Kidney epithelial cell (primary cell): Measurements from ENCODE around the gene EXT2. TPM values are rescaled to one million over a fixed set of nuclear protein-coding genes. Genes with fewer than 3 reads are reported as not detected.

Experiments
- DNase-seq: peaks from one replicate; pipeline ENCODE4 v3.0.0-alpha.2; 2010; ENCODE audit warnings: low read depth
- H3K27me3 ChIP-seq: 2 replicates; pipeline ENCODE4 v1.6.0; 2011; ENCODE audit warnings: low read length; ENCODE audit not compliant: control insufficient read depth, insufficient read depth
- H3K36me3 ChIP-seq: 2 replicates; pipeline ENCODE4 v1.5.1; 2011; ENCODE audit warnings: low read length; ENCODE audit not compliant: control insufficient read depth, insufficient read depth
- H3K4me3 ChIP-seq: 2 replicates; pipeline ENCODE4 v1.5.1; 2011; ENCODE audit warnings: low read depth, mild to moderate bottlenecking, control low read depth, low read length
- total RNA-seq: library from RNA; depleted of rRNA; stranded (reverse); fragments of >200 nt; gene quantifications from 2 replicates; pipeline ENCODE4 v1.2.3, GENCODE V29; 2015
- TF ChIP-seq, protein P1 (sequence below): IDR thresholded peaks from 2 replicates; pipeline ENCODE4 v1.5.1; 2011; ENCODE audit warnings: mild to moderate bottlenecking, moderate library complexity, low read length, control low read depth, inconsistent platforms; ENCODE audit not compliant: insufficient read depth, poor library complexity, severe bottlenecking

The EXT2 gene
- total RNA-seq, result 83.5 and 99.6 TPM in 2 replicates

DNA sequence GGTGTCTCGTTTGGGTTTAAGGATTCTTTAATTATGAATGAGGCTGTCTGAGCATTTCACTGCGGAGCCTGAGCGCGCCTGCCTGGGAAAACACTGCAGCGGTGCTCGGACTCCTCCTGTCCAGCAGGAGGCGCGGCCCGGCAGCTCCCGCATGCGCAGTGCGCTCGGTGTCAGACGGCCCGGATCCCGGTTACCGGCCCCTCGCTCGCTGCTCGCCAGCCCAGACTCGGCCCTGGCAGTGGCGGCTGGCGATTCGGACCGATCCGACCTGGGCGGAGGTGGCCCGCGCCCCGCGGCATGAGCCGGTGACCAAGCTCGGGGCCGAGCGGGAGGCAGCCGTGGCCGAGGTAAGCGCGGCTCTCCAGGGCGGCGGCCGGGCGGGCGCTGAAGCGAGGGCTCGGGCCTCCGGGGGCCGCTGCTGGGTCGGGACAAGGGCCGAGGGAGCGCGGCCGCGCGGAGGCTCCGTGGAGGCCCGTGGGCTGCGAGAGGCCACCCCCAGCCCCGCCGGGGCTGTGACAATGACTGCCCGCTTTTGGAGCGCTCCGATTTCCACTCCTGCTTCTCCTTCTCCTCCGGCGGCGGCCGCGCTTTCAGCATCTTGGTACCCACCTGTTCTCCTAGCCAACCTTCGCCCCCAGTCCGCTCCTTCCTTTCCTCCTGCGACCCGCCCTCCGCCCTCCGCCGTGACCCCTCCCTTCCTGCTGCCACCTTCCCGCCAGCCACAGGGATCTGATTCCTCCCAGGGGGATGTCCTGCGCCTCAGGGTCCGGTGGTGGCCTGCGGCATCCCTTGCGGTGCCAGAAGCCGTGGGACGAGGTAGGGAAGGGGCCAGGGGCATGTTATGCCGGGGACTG is at the start of gene EXT2:
Gene EXT2 (plus strand): TSS at position 173 of the 854 bp plus-strand sequence. CDS start 12,035 bp downstream, outside the sequence.
- peak; percentile 34 for DNase-seq
- peak within 1 kb of the TSS; percentile 71 for H3K4me3 ChIP-seq
- peaks cover 2% of the 10 kb centered on the region for H3K27me3 ChIP-seq

DNA sequence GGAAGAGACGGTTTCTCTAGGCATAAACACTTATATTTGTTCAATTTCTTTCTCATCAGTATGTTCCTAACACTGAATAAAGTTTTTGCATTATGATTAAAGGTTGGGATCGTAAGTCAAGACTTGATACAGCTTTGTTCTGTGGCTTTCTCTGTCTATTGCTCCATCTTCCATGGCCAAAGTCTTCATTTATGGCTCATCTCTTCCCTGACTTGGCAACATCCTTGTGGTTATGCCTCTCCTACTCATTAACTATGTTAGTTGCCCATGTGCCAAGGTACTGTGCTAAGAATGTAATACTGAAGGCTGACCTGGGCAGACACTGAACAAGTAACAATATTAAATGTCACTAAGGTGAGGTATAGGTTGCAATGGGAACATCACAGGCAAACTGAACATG is 49.3 kb upstream of the EXT2 start:
- Histone ChIP-seq H3K4me3 (no peak overlapping the region), H3K36me3 (no peaks in the 10 kb centered on the region), H3K27me3 (no peaks in the 10 kb centered on the region)
- DNase-seq, result no peak
- TF ChIP-seq, protein P1, sequence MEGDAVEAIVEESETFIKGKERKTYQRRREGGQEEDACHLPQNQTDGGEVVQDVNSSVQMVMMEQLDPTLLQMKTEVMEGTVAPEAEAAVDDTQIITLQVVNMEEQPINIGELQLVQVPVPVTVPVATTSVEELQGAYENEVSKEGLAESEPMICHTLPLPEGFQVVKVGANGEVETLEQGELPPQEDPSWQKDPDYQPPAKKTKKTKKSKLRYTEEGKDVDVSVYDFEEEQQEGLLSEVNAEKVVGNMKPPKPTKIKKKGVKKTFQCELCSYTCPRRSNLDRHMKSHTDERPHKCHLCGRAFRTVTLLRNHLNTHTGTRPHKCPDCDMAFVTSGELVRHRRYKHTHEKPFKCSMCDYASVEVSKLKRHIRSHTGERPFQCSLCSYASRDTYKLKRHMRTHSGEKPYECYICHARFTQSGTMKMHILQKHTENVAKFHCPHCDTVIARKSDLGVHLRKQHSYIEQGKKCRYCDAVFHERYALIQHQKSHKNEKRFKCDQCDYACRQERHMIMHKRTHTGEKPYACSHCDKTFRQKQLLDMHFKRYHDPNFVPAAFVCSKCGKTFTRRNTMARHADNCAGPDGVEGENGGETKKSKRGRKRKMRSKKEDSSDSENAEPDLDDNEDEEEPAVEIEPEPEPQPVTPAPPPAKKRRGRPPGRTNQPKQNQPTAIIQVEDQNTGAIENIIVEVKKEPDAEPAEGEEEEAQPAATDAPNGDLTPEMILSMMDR, result no peak

More for the DNA sequence above, at the start of gene EXT2:
- TF ChIP-seq, protein P1, result peak; percentile 90
- H3K36me3 ChIP-seq, result no peaks in the 10 kb centered on the region

DNA sequence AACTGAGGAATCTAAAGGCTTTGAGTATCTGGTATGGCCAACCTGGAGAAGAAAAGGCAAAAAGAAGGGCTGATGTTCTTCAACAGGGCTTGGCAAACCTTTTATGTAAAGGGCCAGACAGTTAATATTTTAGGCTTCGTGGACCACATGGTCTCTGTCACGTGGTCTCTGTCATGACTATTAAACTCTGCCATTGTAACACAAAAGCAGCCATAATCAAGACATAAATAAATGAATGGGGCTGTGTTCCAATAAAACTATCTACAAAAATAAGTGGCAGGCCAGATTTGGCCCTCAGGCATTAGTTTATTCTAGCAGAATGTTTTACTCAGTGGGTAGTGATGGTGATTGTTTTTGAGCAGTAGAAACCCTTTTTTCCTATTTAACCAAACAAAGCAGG is 48.2 kb upstream of the EXT2 start:
- Histone ChIP-seq H3K27me3 (no peaks in the 10 kb centered on the region), H3K4me3 (no peak overlapping the region), H3K36me3 (no peaks in the 10 kb centered on the region)
- DNase-seq, result no peak
- TF ChIP-seq, protein P1, result no peak

DNA sequence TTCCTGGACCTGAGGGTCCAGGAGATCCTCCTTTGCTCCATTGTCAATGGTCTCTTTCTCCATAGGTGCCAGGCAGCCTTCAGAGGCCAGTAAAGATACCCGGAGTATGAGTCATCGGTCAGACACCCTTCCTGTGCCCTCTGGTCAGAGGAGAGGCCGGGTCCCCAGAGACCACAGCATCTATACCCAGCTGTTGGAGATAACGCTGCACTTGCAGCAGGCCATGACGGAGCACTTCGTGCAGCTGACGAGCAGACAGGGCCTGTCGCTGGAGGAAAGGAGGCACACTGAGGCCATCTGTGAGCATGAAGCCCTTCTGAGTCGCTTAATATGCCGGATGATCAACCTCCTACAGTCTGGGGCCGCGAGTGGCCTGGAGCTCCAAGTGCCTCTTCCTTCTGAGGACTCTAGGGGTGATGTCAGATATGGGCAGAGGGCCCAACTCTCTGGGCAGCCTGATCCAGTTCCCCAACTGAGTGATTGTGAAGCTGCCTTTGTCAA is 47.5 kb upstream of the EXT2 start, which contains the start of gene ACCSL:
Gene ACCSL (plus strand): TSS at position 51 of the 501 bp plus-strand sequence. CDS start 56 bp downstream, at position 107.
- no peaks in the 10 kb centered on the region for H3K27me3 ChIP-seq
- TF ChIP-seq, protein P1, result no peak
- no peak within 1 kb of the TSS for H3K4me3 ChIP-seq
- no peaks in the 10 kb centered on the region for H3K36me3 ChIP-seq
- no peak for DNase-seq

DNA sequence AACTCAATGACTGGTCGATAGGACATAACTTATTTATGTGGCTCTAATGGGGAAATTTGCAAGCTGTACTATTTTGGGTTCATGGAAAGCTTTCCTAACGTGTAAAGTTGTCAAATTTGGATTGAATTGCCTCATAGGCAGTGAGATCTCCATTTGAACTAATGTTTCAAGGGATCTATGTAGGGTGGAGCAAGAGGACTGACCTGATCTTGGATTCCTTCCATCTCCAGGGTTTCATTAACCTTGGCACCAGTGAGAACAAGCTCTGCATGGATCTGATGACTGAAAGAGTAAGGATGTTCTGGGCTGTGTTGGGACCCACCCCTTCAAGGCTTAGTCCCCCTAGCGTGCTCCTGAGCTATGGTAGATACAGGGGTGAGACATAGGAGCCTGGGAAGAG is 45.6 kb upstream of the EXT2 start:
- H3K27me3 ChIP-seq, result no peaks in the 10 kb centered on the region
- no peak for DNase-seq
- no peaks in the 10 kb centered on the region for H3K36me3 ChIP-seq
- H3K4me3 ChIP-seq, result no peak overlapping the region
- TF ChIP-seq, protein P1, result no peak

DNA sequence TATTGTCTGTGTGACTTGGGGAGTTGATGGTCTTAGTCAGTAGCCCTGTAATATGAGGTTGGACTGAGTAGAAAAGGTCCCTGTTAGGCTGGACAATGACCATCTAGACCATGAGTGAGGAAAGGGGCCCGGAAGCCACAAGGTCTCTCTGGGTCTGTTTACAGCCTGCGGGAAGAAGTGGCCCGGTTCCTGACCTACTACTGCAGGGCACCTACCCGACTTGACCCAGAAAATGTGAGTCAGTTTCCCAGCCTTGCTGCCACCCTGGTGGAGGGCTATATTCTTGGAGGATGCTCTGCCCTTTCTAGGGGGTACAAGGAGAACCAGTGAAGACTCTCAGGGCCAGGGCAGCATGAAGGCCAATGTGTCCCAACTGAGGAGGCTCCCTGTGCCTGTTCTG is 44.3 kb upstream of the EXT2 start:
- Histone ChIP-seq H3K27me3 (no peaks in the 10 kb centered on the region), H3K36me3 (no peaks in the 10 kb centered on the region), H3K4me3 (no peak overlapping the region)
- no peak for DNase-seq
- TF ChIP-seq, protein P1, result no peak
